Endometrium (tissue), 2 donors: ENCODE measurements around the gene PLAAT1.

Experiments used
- FAIRE-seq: peaks from 2 replicates; lab custom pipeline; 2012; peaks lifted over from hg19 to GRCh38; lab: Jason Lieb, UNC
- donor health status: control.
- donor health status: control.

PLAAT1 gene

GRCh38 chr3:193240850-193241706, at the start of gene PLAAT1:
Gene PLAAT1 (plus strand): TSS chr3:193241222. CDS start chr3:193255651, 14,429 bp downstream.
- FAIRE-seq = no peak

- no peak for FAIRE-seq
These were observed 46.7 kb upstream of the PLAAT1 start for GRCh38 chr3:193194371-193194770.

- FAIRE-seq = no peak
These were observed 44.3 kb upstream of the PLAAT1 start for GRCh38 chr3:193196746-193197145.

GRCh38 chr3:193207290-193208273, 33.4 kb upstream of the PLAAT1 start:
- FAIRE-seq = no peak

- FAIRE-seq = no peak
These were observed 30.4 kb upstream of the PLAAT1 start for GRCh38 chr3:193210618-193211017.

- FAIRE-seq = no peak
These were observed 29.8 kb upstream of the PLAAT1 start for GRCh38 chr3:193211173-193211572.

GRCh38 chr3:193211984-193212383, 29.0 kb upstream of the PLAAT1 start:
- FAIRE-seq = no peak

GRCh38 chr3:193212844-193213243, 28.2 kb upstream of the PLAAT1 start:
- FAIRE-seq = no peak

- FAIRE-seq = no peak
These were observed 26.6 kb upstream of the PLAAT1 start for GRCh38 chr3:193214445-193214844.

- no peak for FAIRE-seq
These were observed 15.5 kb upstream of the PLAAT1 start for GRCh38 chr3:193225302-193226125.

- FAIRE-seq = no peak
These were observed 12.8 kb upstream of the PLAAT1 start for GRCh38 chr3:193228206-193228605.

GRCh38 chr3:193229851-193230420, 11.1 kb upstream of the PLAAT1 start:
- FAIRE-seq = no peak

- FAIRE-seq = no peak
These were observed 10.4 kb upstream of the PLAAT1 start for GRCh38 chr3:193230610-193231009.

GRCh38 chr3:193231201-193231600, 9.8 kb upstream of the PLAAT1 start:
- FAIRE-seq = no peak

GRCh38 chr3:193236599-193236998, 4.4 kb upstream of the PLAAT1 start:
- no peak for FAIRE-seq

GRCh38 chr3:193237030-193237429, 4.0 kb upstream of the PLAAT1 start:
- no peak for FAIRE-seq

GRCh38 chr3:193240436-193240849, 579 bp upstream of the PLAAT1 start:
- no peak for FAIRE-seq

- FAIRE-seq = no peak
These were observed 694 bp downstream of the PLAAT1 start for GRCh38 chr3:193241716-193242115.

- FAIRE-seq = no peak
These were observed 2.5 kb downstream of the PLAAT1 start for GRCh38 chr3:193243571-193243970.

- no peak for FAIRE-seq
These were observed 7.9 kb downstream of the PLAAT1 start for GRCh38 chr3:193248848-193249468.

- no peak for FAIRE-seq
These were observed 9.5 kb downstream of the PLAAT1 start for GRCh38 chr3:193250492-193250891.
